Measurements from ENCODE around the gene ADAMTSL5. TPM values are rescaled to one million over a fixed set of nuclear protein-coding genes. Genes with fewer than 3 reads are reported as not detected.
A peak's percentile ranks its signal among the peaks of the same experiment; 100 is the strongest.

Gene ADAMTSL5
- 10 to 100 TPM; 10.9 to 13.0 TPM for polyA plus RNA-seq

DNA sequence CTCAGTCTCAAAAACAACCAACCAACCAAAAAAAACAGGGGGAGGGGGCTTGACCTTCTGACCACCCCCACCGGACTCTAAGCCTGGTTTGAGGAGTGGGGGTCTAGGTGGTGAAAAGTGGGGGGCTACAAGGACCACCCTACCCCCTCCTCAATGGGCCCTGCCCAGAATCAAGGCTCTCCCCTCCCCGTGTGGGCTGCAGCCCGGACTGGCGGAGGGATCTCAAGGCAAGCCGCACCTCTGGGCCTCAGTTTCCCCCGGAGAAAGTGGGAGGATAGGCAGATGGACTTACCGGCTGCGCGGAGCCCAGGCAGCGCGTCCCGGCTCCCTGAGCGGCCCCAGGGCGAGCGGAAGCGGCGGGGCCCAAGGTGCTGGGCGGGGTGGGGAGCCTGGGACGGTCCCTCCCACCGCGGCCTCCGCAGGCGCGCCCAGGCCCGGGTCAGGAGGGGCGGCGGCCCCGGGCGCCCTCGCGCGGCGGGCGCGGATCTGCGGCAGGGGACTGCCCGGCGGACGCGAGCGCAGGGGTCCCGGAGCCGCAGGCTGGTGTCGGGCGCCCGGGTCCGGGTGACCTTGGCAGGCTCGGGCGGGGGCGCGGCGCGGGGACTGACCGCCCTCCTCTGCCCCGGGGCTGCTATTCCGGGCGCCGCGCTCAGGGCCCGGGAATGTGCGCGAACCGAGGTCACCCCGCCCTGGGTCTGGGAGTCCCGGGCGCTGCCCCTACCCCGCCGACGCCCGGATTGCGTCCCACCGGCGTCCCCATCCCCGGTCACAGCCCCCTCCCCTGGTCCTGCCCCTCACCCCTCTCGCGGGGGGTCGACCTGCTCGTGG lies at the start of gene ADAMTSL5:
Gene ADAMTSL5, minus strand, starts transcription at position 349 of the 828 bp plus-strand sequence. CDS start 2,076 bp downstream, outside the sequence.
- Histone ChIP-seq H3K36me3 (ENCODE audit: control insufficient read depth in 2 of 2, insufficient read depth in 2 of 2, low read length in 1 of 2) (no peaks in the 10 kb centered on the region), H3K27me3 (ENCODE audit: control insufficient read depth in 1 of 2, insufficient read depth in 2 of 2, low read length in 2 of 2) (no peaks in the 10 kb centered on the region), H3K9me3 (ENCODE audit: control insufficient read depth in 2 of 2, insufficient read depth in 1 of 2, low read depth in 1 of 2, low read length in 1 of 2) (no peaks in the 10 kb centered on the region), H3K4me3 (ENCODE audit: low read depth in 1 of 2, low read length in 2 of 2) (peak within 1 kb of the TSS; percentile 50 to 58), H3K4me1 (ENCODE audit: control insufficient read depth in 2 of 2, insufficient read depth in 2 of 2, low read length in 1 of 2) (peaks cover 5 to 19% of the 10 kb centered on the region in 2 donors), H3K27ac (ENCODE audit: low read depth in 2 of 2, low read length in 1 of 2) (peak within 1 kb of the TSS; percentile 69 to 80)
- WGBS, 2 donors: 1 to 3% methylated on average over 52 to 78 of the region's 78 CpGs

DNA sequence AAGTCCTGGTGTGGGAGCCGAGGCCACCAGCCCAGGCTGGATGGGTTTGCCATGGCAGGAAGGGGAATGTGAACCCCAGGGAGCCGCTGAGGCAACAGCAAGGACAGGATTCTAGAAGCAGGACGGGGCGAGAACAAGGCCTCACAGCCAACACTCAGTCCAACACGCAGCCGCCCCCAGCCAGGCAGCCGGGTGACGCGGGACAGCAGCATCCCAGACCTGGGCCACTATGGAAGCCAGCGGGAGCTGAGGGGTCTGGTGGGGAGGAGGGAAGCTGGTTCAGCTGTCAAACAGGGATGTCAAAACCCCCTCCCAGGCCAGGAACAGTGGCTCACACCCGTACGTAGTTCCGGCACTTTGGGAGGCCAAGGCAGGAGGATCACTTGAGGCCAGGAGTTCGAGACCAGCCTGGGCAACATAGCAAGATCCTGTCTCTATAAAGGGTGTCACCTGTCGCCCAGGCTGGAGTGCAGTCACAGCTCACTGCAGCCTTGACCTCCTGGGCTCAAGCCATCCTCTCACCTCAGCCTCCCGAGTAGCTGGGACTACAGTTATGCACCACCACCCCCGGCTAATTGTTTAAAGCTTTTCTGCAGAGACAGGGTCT lies 48.5 kb upstream of the ADAMTSL5 start:
- no peaks in the 10 kb centered on the region for H3K9me3 ChIP-seq (ENCODE audit: control insufficient read depth in 2 of 2, insufficient read depth in 1 of 2, low read depth in 1 of 2, low read length in 1 of 2)
- H3K27ac ChIP-seq (ENCODE audit: low read depth in 2 of 2, low read length in 1 of 2): no peak overlapping the region
- peaks cover 0 to 6% of the 10 kb centered on the region in 2 donors for H3K4me1 ChIP-seq (ENCODE audit: control insufficient read depth in 2 of 2, insufficient read depth in 2 of 2, low read length in 1 of 2)
- no peaks in the 10 kb centered on the region for H3K27me3 ChIP-seq (ENCODE audit: control insufficient read depth in 1 of 2, insufficient read depth in 2 of 2, low read length in 2 of 2)
- no peak overlapping the region for H3K4me3 ChIP-seq (ENCODE audit: low read depth in 1 of 2, low read length in 2 of 2)
- peaks cover 0 to 1% of the 10 kb centered on the region in 2 donors for H3K36me3 ChIP-seq (ENCODE audit: control insufficient read depth in 2 of 2, insufficient read depth in 2 of 2, low read length in 1 of 2)
- 88 to 91% methylated on average over 17 of the region's 17 CpGs for WGBS, 2 donors

- Histone ChIP-seq H3K4me3 (ENCODE audit: low read depth in 1 of 2, low read length in 2 of 2) (no peak overlapping the region), H3K4me1 (ENCODE audit: control insufficient read depth in 2 of 2, insufficient read depth in 2 of 2, low read length in 1 of 2) (no peaks in the 10 kb centered on the region), H3K36me3 (ENCODE audit: control insufficient read depth in 2 of 2, insufficient read depth in 2 of 2, low read length in 1 of 2) (peaks cover 0 to 6% of the 10 kb centered on the region in 2 donors), H3K27me3 (ENCODE audit: control insufficient read depth in 1 of 2, insufficient read depth in 2 of 2, low read length in 2 of 2) (no peaks in the 10 kb centered on the region), H3K9me3 (ENCODE audit: control insufficient read depth in 2 of 2, insufficient read depth in 1 of 2, low read depth in 1 of 2, low read length in 1 of 2) (no peaks in the 10 kb centered on the region), H3K27ac (ENCODE audit: low read depth in 2 of 2, low read length in 1 of 2) (no peak overlapping the region)
- WGBS, 2 donors: 69 to 70% methylated on average over 25 of the region's 25 CpGs
Measured at GRCh38 chr19:1560286-1560882, 47.6 kb upstream of the ADAMTSL5 start.

DNA sequence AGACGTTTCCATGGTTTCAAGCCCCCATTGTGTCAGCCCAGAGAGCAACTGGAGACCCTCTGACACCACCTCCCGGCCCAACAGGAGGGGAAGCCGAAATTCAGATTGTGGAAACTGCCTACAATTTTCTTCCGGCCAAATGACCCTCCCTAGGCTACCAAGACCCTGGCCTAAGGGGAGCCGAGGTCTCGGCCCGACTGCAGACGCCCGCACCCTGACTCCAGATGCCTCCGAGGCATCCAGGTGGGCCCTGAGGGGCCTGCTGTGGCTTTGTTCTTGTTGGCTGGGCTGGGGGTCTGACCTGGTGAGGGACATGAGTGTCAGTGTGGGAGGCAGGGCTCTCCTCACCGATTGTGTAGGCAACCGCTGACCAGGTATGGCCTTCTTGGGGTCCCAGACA lies 45.7 kb upstream of the ADAMTSL5 start:
- no peak overlapping the region for H3K27ac ChIP-seq (ENCODE audit: low read depth in 2 of 2, low read length in 1 of 2)
- H3K36me3 ChIP-seq (ENCODE audit: control insufficient read depth in 2 of 2, insufficient read depth in 2 of 2, low read length in 1 of 2): peaks cover 0 to 8% of the 10 kb centered on the region in 2 donors
- H3K27me3 ChIP-seq (ENCODE audit: control insufficient read depth in 1 of 2, insufficient read depth in 2 of 2, low read length in 2 of 2): no peaks in the 10 kb centered on the region
- no peaks in the 10 kb centered on the region for H3K9me3 ChIP-seq (ENCODE audit: control insufficient read depth in 2 of 2, insufficient read depth in 1 of 2, low read depth in 1 of 2, low read length in 1 of 2)
- H3K4me1 ChIP-seq (ENCODE audit: control insufficient read depth in 2 of 2, insufficient read depth in 2 of 2, low read length in 1 of 2): no peaks in the 10 kb centered on the region
- no peak overlapping the region for H3K4me3 ChIP-seq (ENCODE audit: low read depth in 1 of 2, low read length in 2 of 2)
- 85 to 90% methylated on average over 12 of the region's 12 CpGs for WGBS, 2 donors

DNA sequence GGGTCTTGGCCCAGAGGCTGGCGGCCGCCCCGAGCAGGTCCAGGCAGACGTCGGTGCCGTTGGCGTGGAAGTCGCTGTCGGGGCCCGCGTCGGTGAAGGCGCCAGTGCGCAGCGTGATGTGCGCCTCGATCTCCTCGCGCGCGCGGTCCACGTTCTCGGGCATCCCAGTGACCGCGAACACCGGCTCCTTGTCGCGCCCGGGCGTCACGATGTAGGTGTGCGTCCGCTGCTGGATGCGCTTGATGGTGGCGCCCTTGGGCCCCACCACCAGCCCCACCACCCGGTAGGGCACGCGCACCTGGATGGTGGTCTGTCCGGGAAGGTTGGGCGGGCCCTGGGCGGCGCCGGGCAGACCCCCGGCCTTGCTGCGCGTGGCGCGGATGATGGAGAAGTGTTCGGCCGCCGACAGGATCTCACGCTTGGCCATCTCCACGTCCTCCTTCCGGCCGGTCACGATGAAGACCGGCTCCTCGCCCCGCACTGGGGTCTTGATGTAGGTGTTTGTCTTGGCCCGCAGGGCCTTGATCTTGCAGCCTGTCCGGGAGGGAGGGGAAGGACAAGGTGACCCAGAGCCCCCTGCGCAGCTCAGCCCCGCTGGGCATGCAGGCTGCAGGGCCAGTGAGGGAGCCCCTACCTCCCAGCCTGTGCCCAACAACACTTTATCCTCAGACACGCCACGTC lies 43.7 kb upstream of the ADAMTSL5 start:
- WGBS, 2 donors: 97% methylated on average over 66 of the region's 66 CpGs
- no peaks in the 10 kb centered on the region for H3K27me3 ChIP-seq (ENCODE audit: control insufficient read depth in 1 of 2, insufficient read depth in 2 of 2, low read length in 2 of 2)
- H3K4me1 ChIP-seq (ENCODE audit: control insufficient read depth in 2 of 2, insufficient read depth in 2 of 2, low read length in 1 of 2): no peaks in the 10 kb centered on the region

GRCh38 chr19:1555487-1556389 lies 42.9 kb upstream of the ADAMTSL5 start:
- Histone ChIP-seq H3K9me3 (ENCODE audit: control insufficient read depth in 2 of 2, insufficient read depth in 1 of 2, low read depth in 1 of 2, low read length in 1 of 2) (no peaks in the 10 kb centered on the region), H3K4me3 (ENCODE audit: low read depth in 1 of 2, low read length in 2 of 2) (no peak overlapping the region), H3K4me1 (ENCODE audit: control insufficient read depth in 2 of 2, insufficient read depth in 2 of 2, low read length in 1 of 2) (no peaks in the 10 kb centered on the region), H3K36me3 (ENCODE audit: control insufficient read depth in 2 of 2, insufficient read depth in 2 of 2, low read length in 1 of 2) (peaks cover 0 to 8% of the 10 kb centered on the region in 2 donors), H3K27me3 (ENCODE audit: control insufficient read depth in 1 of 2, insufficient read depth in 2 of 2, low read length in 2 of 2) (no peaks in the 10 kb centered on the region), H3K27ac (ENCODE audit: low read depth in 2 of 2, low read length in 1 of 2) (no peak overlapping the region)
- 95 to 97% methylated on average over 74 to 121 of the region's 121 CpGs for WGBS, 2 donors

More for the DNA sequence above, 43.7 kb upstream of the ADAMTSL5 start:
- Histone ChIP-seq H3K27ac (ENCODE audit: low read depth in 2 of 2, low read length in 1 of 2) (no peak overlapping the region), H3K36me3 (ENCODE audit: control insufficient read depth in 2 of 2, insufficient read depth in 2 of 2, low read length in 1 of 2) (peaks cover 0 to 8% of the 10 kb centered on the region in 2 donors), H3K4me3 (ENCODE audit: low read depth in 1 of 2, low read length in 2 of 2) (no peak overlapping the region), H3K9me3 (ENCODE audit: control insufficient read depth in 2 of 2, insufficient read depth in 1 of 2, low read depth in 1 of 2, low read length in 1 of 2) (no peaks in the 10 kb centered on the region)

DNA sequence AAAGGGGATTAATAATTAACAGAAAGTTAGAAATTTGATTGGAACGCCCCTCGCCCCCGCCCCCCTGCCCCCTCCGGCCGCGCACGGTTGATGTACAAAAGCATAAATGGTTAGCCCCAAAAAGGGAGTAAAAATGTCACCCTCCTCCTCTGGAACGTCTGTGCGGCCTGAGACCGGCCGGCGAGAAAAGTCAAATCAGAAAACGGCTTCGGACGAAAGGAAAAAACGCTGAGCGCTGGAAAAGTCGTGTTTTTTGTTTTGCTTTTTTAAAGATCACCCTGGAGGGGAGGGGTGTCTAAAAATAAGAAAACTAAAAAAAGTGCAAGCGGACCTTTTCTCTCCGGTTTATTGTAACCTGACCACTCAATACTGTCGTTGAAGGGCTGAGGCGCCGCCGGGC lies 42.1 kb upstream of the ADAMTSL5 start:
- H3K4me3 ChIP-seq (ENCODE audit: low read depth in 1 of 2, low read length in 2 of 2): no peak overlapping the region
- no peak overlapping the region for H3K27ac ChIP-seq (ENCODE audit: low read depth in 2 of 2, low read length in 1 of 2)
- H3K9me3 ChIP-seq (ENCODE audit: control insufficient read depth in 2 of 2, insufficient read depth in 1 of 2, low read depth in 1 of 2, low read length in 1 of 2): no peaks in the 10 kb centered on the region
- peaks cover 0 to 8% of the 10 kb centered on the region in 2 donors for H3K36me3 ChIP-seq (ENCODE audit: control insufficient read depth in 2 of 2, insufficient read depth in 2 of 2, low read length in 1 of 2)
- H3K27me3 ChIP-seq (ENCODE audit: control insufficient read depth in 1 of 2, insufficient read depth in 2 of 2, low read length in 2 of 2): no peaks in the 10 kb centered on the region
- 91% methylated on average over 24 of the region's 24 CpGs for WGBS, 2 donors
- H3K4me1 ChIP-seq (ENCODE audit: control insufficient read depth in 2 of 2, insufficient read depth in 2 of 2, low read length in 1 of 2): no peaks in the 10 kb centered on the region

- no peak overlapping the region for H3K27ac ChIP-seq (ENCODE audit: low read depth in 2 of 2, low read length in 1 of 2)
- no peak overlapping the region for H3K4me3 ChIP-seq (ENCODE audit: low read depth in 1 of 2, low read length in 2 of 2)
- H3K27me3 ChIP-seq (ENCODE audit: control insufficient read depth in 1 of 2, insufficient read depth in 2 of 2, low read length in 2 of 2): no peaks in the 10 kb centered on the region
- WGBS, 2 donors: 87% methylated on average over 10 of the region's 10 CpGs
- no peaks in the 10 kb centered on the region for H3K9me3 ChIP-seq (ENCODE audit: control insufficient read depth in 2 of 2, insufficient read depth in 1 of 2, low read depth in 1 of 2, low read length in 1 of 2)
- H3K4me1 ChIP-seq (ENCODE audit: control insufficient read depth in 2 of 2, insufficient read depth in 2 of 2, low read length in 1 of 2): no peaks in the 10 kb centered on the region
- peaks cover 0 to 8% of the 10 kb centered on the region in 2 donors for H3K36me3 ChIP-seq (ENCODE audit: control insufficient read depth in 2 of 2, insufficient read depth in 2 of 2, low read length in 1 of 2)
Measured at GRCh38 chr19:1553415-1553814, 40.6 kb upstream of the ADAMTSL5 start.

Measured in esophagus (tissue), 2 donors.